ENCODE measurements around the gene CIAO3. TPM values are rescaled to one million over a fixed set of nuclear protein-coding genes. Genes with fewer than 3 reads are reported as not detected.

CIAO3 gene
- total RNA-seq, 1 experiment from 2014 or later = 21.9 TPM

DNA sequence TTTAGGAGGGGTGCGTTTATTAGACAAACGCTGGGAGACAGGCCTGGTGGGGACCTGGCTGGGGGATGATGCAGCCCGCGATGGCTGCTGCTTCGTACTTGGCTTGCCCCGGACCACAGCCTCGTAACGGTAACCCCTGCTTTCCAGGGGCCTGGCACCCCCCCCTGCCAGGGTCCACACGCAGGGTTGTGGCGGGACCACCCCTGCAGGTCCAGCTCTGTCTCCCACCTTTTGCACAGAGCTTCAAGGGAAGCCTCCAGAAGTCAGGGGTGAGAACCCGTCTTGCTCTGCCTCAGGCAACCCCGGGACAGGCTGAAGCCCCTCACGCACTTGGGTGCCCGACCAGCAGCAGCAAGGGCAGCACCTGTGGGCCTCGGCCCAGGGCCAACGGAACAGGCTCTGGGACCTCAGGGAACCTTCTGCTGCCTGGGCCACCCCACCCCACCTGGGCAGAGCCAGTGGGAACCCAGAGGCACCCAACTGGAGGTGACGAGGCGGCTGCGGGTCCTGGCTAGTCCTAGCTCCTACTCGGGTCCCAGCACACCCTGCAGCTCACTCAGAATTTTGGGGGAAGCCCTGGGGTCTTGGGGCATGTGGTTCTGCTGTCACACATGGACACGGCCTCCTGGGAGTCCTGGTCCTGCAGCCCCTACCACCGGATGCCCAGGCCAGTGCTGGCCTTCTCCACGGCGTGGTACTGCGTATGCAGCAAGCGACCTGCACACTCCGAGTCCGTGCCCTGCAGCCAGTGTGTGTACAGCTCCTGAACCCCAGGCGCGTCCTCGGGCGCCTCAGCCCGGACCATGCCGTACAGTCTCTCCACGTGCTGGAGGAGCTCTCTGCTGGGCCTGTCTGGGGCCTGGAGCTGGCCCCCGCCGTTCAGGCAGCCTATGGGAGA lies 10.8 kb downstream of the CIAO3 start:
- Histone ChIP-seq H3K9me3 (ENCODE audit: control insufficient read depth, low read depth, low read length) (no peaks in the 10 kb centered on the region), H3K23me2 (ENCODE audit: insufficient read length, low read depth, low read length, poor library complexity, severe bottlenecking) (peaks cover 11% of the 10 kb centered on the region), H3K9ac (ENCODE audit: extremely low read depth, insufficient read length, low read length) (no peak overlapping the region), H3K4ac (ENCODE audit: low read depth, low read length) (no peak overlapping the region), H3K23ac (ENCODE audit: insufficient read length, low read depth, low read length) (no peak overlapping the region), H3K18ac (ENCODE audit: insufficient read length, low read depth, low read length) (no peak overlapping the region), H2BK15ac (ENCODE audit: low read depth, low read length) (no peak overlapping the region; the same call in 1 of the 2 replicates), H3K4me1 (ENCODE audit: insufficient read depth, low read length) (no peaks in the 10 kb centered on the region), H3K27ac (ENCODE audit: insufficient read length, low read depth, low read length) (no peak overlapping the region), H2BK5ac (ENCODE audit: insufficient read length, low read length) (no peak overlapping the region), H3K4me2 (ENCODE audit: insufficient read depth, insufficient read length, low read length) (no peak overlapping the region), H2BK12ac (ENCODE audit: insufficient read length, low read depth, low read length) (no peak overlapping the region), H4K91ac (ENCODE audit: insufficient read length, low read depth, low read length) (no peak overlapping the region), H4K20me1 (ENCODE audit: control insufficient read depth, insufficient read depth, insufficient read length) (no peaks in the 10 kb centered on the region), H2BK20ac (ENCODE audit: low read depth, low read length, poor library complexity, severe bottlenecking) (no peak overlapping the region), H3K56ac (ENCODE audit: insufficient read length, low read depth, low read length) (no peak overlapping the region), H4K5ac (ENCODE audit: insufficient read length, low read depth, low read length) (no peak overlapping the region), H3K14ac (ENCODE audit: insufficient read depth, low read length) (no peak overlapping the region), H3K27me3 (ENCODE audit: insufficient read depth, low read length) (no peaks in the 10 kb centered on the region), H3T11ph (ENCODE audit: low read length) (no peak overlapping the region), H3K79me1 (ENCODE audit: insufficient read depth, low read depth, low read length, poor library complexity, severe bottlenecking) (no peaks in the 10 kb centered on the region), H2AFZ (ENCODE audit: low read length) (no peak overlapping the region), H3K79me2 (ENCODE audit: insufficient read depth, low read length) (no peaks in the 10 kb centered on the region), H2AK5ac (ENCODE audit: insufficient read length, low read length) (no peak overlapping the region), H2BK120ac (ENCODE audit: low read depth, low read length, poor library complexity, severe bottlenecking) (no peak overlapping the region), H4K8ac (replicated peaks; ENCODE audit: insufficient read length, low read depth, low read length) (no peak overlapping the region)
- H3K27me3 Mint-ChIP-seq (ENCODE audit: low read depth) = peaks cover 12% of the 10 kb centered on the region
- no peak overlapping the region for H3K27ac Mint-ChIP-seq
- no peak for DNase-seq
- H3K4me1 Mint-ChIP-seq = no peaks in the 10 kb centered on the region
- no peak overlapping the region; a peak in 1 of 5 replicates for H3K4me3 Mint-ChIP-seq
- TF ChIP-seq, protein P1, sequence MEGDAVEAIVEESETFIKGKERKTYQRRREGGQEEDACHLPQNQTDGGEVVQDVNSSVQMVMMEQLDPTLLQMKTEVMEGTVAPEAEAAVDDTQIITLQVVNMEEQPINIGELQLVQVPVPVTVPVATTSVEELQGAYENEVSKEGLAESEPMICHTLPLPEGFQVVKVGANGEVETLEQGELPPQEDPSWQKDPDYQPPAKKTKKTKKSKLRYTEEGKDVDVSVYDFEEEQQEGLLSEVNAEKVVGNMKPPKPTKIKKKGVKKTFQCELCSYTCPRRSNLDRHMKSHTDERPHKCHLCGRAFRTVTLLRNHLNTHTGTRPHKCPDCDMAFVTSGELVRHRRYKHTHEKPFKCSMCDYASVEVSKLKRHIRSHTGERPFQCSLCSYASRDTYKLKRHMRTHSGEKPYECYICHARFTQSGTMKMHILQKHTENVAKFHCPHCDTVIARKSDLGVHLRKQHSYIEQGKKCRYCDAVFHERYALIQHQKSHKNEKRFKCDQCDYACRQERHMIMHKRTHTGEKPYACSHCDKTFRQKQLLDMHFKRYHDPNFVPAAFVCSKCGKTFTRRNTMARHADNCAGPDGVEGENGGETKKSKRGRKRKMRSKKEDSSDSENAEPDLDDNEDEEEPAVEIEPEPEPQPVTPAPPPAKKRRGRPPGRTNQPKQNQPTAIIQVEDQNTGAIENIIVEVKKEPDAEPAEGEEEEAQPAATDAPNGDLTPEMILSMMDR (conservative IDR thresholded peaks at IDR 0.05) = no peak
- WGBS (ENCODE audit: extremely low coverage, insufficient read length, low lambda C conversion rate) = no CpG with 5 or more reads among the region's 37 CpGs
- H3K36me3 Mint-ChIP-seq (ENCODE audit: insufficient read depth in 1 of 3, low read depth in 3 of 3) = peaks cover 0 to 12% (median 4%) of the 10 kb centered on the region in 3 experiments; a peak in 4 of 7 replicates
- no peaks in the 10 kb centered on the region for H3K9me3 Mint-ChIP-seq

All from H9 (cell line).